ELR (cell line): Measurements from ENCODE around the gene FZR1.
"Not testable (repeated sequence)": the region's sequence is repeated elsewhere in the genome, so short reads cannot be mapped to it uniquely, and the experiment has no call there.

Source experiments
- DNase-seq: peaks from one replicate; pipeline ENCODE4 v3.0.0-alpha.2; 2015; ENCODE audit warnings: low read depth

FZR1 gene

GRCh38 chr19:3514930-3515329 lies 8.8 kb downstream of the FZR1 start:
- DNase-seq: peak; percentile 41

DNA sequence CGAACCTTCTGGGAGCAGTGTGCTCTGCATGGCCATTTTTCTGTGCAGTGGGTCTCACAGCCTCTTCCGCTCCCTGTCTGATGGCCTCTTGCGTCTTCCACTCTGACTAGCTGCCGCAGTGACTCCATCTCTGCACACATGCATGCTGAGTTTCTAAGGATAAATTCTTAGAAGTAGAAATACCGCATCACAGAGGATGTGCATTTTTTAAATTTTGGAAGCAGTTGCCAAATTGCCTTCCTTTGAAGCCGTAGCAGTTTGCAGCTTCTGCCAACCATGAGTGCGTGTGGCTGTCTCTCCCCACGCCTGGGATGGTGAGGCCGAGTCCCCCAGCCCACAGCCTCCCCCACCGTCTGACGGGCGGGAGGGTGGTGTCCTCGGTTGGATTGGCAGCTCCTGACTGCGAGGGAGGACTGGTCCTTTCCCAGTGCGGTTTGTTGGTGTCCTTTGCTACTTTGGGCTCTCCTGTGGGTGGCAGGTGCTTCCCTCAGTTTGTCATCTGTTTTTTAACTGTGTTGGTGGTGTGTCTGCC lies 9.8 kb downstream of the FZR1 start:
- no peak for DNase-seq

- no peak for DNase-seq
Measured at GRCh38 chr19:3516675-3517207, 10.6 kb downstream of the FZR1 start.

- DNase-seq: no peak
Measured at GRCh38 chr19:3517638-3518037, 11.5 kb downstream of the FZR1 start.

DNA sequence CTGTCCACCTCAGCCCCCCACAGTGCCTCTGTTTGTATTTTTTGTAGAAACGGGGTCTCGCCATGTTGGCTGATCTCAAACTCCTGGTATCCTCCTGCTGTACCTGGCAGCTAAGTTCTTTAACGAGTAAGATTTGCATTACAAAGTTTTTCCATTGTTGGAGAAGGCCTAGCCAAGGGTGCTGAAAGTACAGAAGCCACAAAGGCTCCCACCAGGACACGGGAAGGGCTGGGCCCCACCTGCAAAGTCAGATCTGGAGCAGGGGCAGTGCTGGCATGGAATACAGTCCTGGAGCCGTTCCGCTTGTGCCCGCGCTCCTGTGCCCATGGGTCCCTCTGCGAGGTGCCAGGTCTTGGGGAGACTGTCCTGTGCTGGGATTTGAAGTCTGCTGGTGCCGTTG lies 12.1 kb downstream of the FZR1 start:
- DNase-seq: no peak

DNA sequence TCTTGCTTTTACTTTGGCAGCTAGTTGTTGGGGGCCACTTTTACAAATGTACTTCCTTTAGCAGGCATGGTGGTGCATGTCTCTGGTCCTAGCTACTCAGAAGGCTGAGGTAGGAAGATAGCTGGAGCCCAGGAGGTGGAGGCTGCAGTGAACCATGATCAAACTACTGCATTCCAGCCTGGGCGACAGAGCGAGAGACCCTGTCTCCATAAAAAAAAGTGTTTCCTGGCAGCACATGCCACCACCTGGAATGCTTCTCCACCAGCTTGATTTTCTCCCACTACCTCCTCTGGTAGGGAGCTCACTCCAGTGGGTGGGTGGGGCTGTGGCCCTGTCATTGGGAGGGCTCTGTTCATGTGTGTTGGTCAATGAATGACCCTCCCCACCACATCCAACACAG lies 12.5 kb downstream of the FZR1 start:
- DNase-seq: no peak

- no peak for DNase-seq
Measured at GRCh38 chr19:3519126-3519525, 13.0 kb downstream of the FZR1 start.

DNA sequence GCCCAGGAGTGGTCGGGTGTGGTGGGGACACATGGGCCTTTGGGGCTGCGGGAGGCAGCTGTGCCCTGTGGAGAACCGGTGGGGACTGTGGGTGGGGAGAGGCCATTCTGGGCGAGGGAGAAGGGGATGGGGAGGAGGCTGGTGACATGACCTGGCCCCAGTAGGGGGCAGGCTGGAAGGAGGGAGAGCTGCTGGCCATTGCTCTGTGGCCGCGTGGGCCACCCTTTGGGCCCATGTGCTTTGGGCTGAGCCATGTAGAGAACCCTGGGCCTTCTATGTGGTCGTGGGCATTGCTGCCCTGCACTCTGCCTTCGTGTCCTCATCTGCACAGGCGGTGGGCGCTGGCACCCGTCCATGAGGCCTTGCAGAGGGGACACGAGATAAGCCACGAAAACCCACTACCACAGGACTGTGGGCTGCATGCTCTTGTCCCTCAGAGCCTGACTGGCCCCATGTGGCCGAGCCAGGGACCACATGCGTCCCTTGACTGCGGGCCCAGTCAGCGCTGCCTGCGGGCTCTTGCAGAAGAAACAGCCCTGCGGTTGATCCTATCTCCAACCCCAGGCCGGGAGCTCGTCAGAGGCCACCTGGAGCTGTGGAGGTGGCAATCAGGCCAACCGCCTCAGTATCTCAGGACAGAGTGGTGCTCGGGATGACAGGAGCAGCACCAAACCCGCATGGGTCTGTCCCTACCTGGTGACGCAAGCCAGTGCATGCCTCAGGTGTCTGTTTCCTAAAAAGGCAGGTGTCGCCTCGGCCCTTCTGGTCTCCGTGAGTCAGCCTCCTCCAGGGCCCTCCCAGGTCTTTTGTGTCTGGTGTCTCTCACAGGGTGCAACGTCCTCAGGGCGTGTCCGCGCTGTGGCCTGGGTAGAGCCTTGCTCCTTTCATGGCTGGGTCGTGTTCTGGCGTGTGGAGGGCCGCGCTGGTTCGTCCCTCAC lies 14.3 kb downstream of the FZR1 start:
- no peak for DNase-seq

- no peak for DNase-seq
Measured at GRCh38 chr19:3521104-3521445, 15.0 kb downstream of the FZR1 start.

GRCh38 chr19:3522421-3523360 lies 16.6 kb downstream of the FZR1 start:
- no peak for DNase-seq

GRCh38 chr19:3523361-3524077 lies 17.4 kb downstream of the FZR1 start:
- no peak for DNase-seq

GRCh38 chr19:3524078-3524842 lies 18.1 kb downstream of the FZR1 start:
- no peak for DNase-seq

DNA sequence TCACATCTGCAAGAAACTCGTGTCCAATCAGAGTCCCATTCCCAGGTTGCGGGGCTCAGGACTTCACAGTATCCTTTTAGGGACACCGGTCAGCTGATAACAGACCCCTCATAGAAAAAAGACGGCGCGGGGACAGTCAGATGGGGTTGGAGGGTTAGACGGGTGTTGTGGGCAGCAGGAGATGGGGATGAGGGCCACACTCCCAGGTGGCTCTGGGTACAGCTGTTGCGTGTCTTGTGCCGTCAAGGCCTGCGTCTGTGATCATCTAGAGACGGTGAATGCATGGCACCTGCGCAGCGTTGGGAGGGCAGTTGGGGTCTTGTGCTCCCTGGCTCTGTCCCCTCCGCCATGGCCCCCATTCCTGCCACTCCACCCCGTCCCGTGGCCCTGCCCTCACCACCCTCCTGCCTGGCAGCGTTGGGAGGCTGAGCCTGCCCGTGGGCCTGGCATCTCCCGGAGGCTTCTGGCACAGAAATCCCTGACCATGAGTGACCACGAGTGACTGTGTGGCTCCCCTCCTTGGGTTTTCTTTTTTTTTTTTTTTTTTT lies 18.9 kb downstream of the FZR1 start:
- no peak for DNase-seq

- no peak for DNase-seq
Measured at GRCh38 chr19:3526507-3527237, 20.6 kb downstream of the FZR1 start.

- DNase-seq: no peak
Measured at GRCh38 chr19:3527238-3527910, 21.3 kb downstream of the FZR1 start.

DNA sequence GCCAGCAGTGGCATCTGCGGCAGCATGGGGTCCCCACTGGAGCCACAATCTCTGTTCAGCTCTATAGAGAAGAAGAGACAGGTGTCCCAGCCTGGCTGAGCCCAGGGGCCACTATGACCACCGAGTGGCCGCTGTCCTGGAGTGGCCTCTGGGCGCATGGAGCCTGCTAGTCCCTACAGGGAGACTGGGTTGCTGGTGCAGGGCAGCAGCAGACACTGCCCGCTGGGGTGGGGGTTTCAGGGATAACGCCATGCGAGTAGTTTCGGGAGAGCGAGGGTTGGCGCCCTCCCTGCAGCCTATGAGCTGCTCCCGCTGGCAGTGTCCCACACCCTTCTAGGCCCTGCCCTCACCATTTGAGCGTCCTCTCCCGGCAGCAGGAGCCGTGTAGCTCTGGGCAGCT lies 22.0 kb downstream of the FZR1 start:
- no peak for DNase-seq

GRCh38 chr19:3528539-3529211 lies 22.6 kb downstream of the FZR1 start:
- no peak for DNase-seq

DNA sequence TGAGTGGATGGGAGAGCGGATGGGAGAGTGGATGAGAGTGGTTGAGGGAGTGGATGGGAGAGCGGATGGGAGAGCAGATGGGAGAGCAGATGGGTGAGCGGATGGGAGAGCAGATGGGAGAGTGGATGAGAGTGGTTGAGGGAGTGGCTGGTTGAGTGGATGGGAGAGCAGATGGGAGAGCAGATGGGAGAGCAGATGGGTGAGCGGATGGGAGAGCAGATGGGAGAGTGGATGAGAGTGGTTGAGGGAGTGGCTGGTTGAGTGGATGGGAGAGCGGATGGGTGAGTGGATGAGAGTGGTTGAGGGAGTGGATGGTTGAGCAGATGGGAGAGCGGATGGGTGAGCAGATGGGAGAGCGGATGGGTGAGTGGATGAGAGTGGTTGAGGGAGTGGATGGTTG lies 23.2 kb downstream of the FZR1 start:
- not testable (repeated sequence) for DNase-seq

DNA sequence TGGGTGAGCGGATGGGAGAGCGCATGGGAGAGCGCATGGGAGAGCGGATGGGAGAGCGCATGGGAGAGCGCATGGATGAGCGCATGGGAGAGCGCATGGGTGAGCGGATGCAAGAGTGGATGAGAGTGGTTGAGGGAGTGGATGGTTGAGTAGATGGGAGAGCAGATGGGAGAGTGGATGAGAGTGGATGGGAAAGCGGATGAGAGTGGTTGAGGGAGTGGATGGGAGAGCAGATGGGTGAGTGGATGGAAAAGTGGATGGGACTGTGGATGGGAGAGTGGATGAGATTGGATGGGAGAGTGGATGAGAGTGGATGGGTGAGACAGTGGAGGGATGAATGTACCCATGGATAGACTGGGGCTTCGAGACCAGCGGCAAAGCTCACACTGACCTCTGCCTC lies 24.3 kb downstream of the FZR1 start:
- DNase-seq: no peak
